Right lobe of liver (tissue), 6 donors: ENCODE measurements around the gene MEGF8. TPM values are rescaled to one million over a fixed set of nuclear protein-coding genes. Genes with fewer than 3 reads are reported as not detected.

Experiments
- ATAC-seq, 4 donors: fragments of 200-7000 bp; cut with Tn5 transposase; one replicate each; pipeline ENCODE4 v1.9.1; 2020; ENCODE audit warnings: mild to moderate bottlenecking in 4 of 4, moderate library complexity in 4 of 4
- DNase-seq, 3 donors: peaks; one replicate each; pipeline ENCODE4 v3.0.0-alpha.2; 2020
- H3K27ac ChIP-seq, 3 donors: fragments of 200-600 bp; one replicate each; pipeline ENCODE4 v1.8.0; 2022
- H3K27me3 ChIP-seq, 2 donors: fragments of 200-600 bp; one replicate each; pipeline ENCODE4 v1.8.0; 2022
- H3K36me3 ChIP-seq, 4 donors: fragments of 200-600 bp; sonication (generic) in 1 of 4; one replicate each; pipeline versions ENCODE4 v1.5.1 to v1.8.0; 2017 to 2022; ENCODE audit warnings: control low read depth in 1 of 4
- H3K4me1 ChIP-seq, 4 donors: fragments of 200-600 bp; sonication (generic) in 1 of 4; one replicate each; pipeline versions ENCODE4 v1.5.1 to v1.8.0; 2017 to 2022; ENCODE audit warnings: control low read depth in 1 of 4
- H3K4me3 ChIP-seq, 3 donors: fragments of 200-600 bp; one replicate each; pipeline ENCODE4 v1.8.0; 2022
- H3K9me3 ChIP-seq, 4 donors: fragments of 200-600 bp; sonication (generic) in 1 of 4; one replicate each; pipeline versions ENCODE4 v1.5.1 to v1.8.0; 2017 to 2022; ENCODE audit warnings: control low read depth in 1 of 4
- CTCF ChIP-seq, 4 donors: fragments of 200-600 bp in 3 of 4; fragments of 450-650 bp in 1 of 4; IDR thresholded peaks; one replicate each; pipeline versions ENCODE4 v1.5.1 to v1.8.0; 2016 to 2022; ENCODE audit warnings: antibody characterized with exemption in 4 of 4, mild to moderate bottlenecking in 2 of 4
- POLR2A ChIP-seq: fragments of 450-650 bp; IDR thresholded peaks from one replicate; pipeline ENCODE4 v1.6.1; 2017; ENCODE audit warnings: antibody characterized with exemption, mild to moderate bottlenecking
- WGBS: methylation state at CpG from one replicate; pipeline ENCODE4 v1.1.6; 2018; ENCODE audit warnings: low coverage, low lambda C conversion rate; ENCODE audit not compliant: insufficient coverage; ENCODE audit errors: missing lambda C conversion rate; 5-methylcytosine and 5-hydroxymethylcytosine counted together
- intact Hi-C, 2 donors: fragments of 100-400 bp; cut with DNase I; formaldehyde crosslinking; loops; one replicate each; pipeline versions ENCODE4 v1.11.2 to v1.14.1; 2022
- total RNA-seq, 6 experiments: library from RNA; depleted of rRNA in 2 of 6; stranded (reverse); fragments of >200 nt in 2 of 6; fragmentation: NEBNext Ultra II Directional in 3 of 6; extraction: Animal tissue kit (Norgen Biotek cat#: 25700) in 3 of 6; gene quantifications; one replicate each; pipeline versions ENCODE4 v1.1.0 to v1.2.4, GENCODE V29; 2016 to 2023
- donor health status: DM: no; HTN: yes; CAD: no.
- donor health status: DM: no; HTN: no; CAD: no.
- donor health status: DM: no; HTN: no; CAD: no.
- donor health status: DM: no; HTN: yes; CAD: no.
- donor health status: DM: no; HTN: yes; CAD: no.

MEGF8 gene
- total RNA-seq, 6 experiments from 2014 or later, result 5.5 to 11.0 (median 8.7) TPM

- 60% methylated on average over 1 of the region's 4 CpGs for WGBS
- Histone ChIP-seq H3K36me3 (peaks cover 0 to 54% (median 33%) of the 10 kb centered on the region in 4 donors), H3K4me3 (no peak overlapping the region), H3K9me3 (no peaks in the 10 kb centered on the region), H3K27me3 (no peaks in the 10 kb centered on the region), H3K27ac (no peak overlapping the region), H3K4me1 (peaks cover 0 to 18% (median 7%) of the 10 kb centered on the region in 4 donors)
- intact Hi-C loops, result loop anchor here in 1 of 2 donors (5.0 kb wide), 1 partner anchor 36 kb away; no protein-coding TSS in a partner anchor
- DNase-seq, result peak in 1 of 3 donors; percentile 43
- no peak for ATAC-seq
- TF ChIP-seq CTCF (IDR thresholded peaks at IDR 0.05), result no peak
- no peak for TF ChIP-seq POLR2A
These were observed 37.0 kb upstream of the MEGF8 start for GRCh38 chr19:42288387-42288786.

- Histone ChIP-seq H3K9me3 (no peaks in the 10 kb centered on the region), H3K36me3 (peaks cover 0 to 59% (median 36%) of the 10 kb centered on the region in 4 donors), H3K27me3 (no peaks in the 10 kb centered on the region), H3K4me3 (no peak overlapping the region), H3K27ac (no peak overlapping the region), H3K4me1 (peaks cover 0 to 18% (median 7%) of the 10 kb centered on the region in 4 donors)
- TF ChIP-seq POLR2A, result no peak
- TF ChIP-seq CTCF (IDR thresholded peaks at IDR 0.05), result no peak
- DNase-seq (no peak), ATAC-seq (no peak)
- intact Hi-C loops, result loop anchor here in 1 of 2 donors (5.0 kb wide), 1 partner anchor 37 kb away; no protein-coding TSS in a partner anchor
- 91% methylated on average over 10 of the region's 22 CpGs for WGBS
These were observed 36.4 kb upstream of the MEGF8 start for GRCh38 chr19:42288881-42289555.

GRCh38 chr19:42289556-42290041 lies 35.8 kb upstream of the MEGF8 start:
- Histone ChIP-seq H3K4me3 (no peak overlapping the region), H3K36me3 (peaks cover 0 to 65% (median 36%) of the 10 kb centered on the region in 4 donors), H3K9me3 (no peaks in the 10 kb centered on the region), H3K27me3 (no peaks in the 10 kb centered on the region), H3K27ac (no peak overlapping the region), H3K4me1 (peaks cover 0 to 17% (median 7%) of the 10 kb centered on the region in 4 donors)
- ATAC-seq (no peak), DNase-seq (peak in 1 of 3 donors; percentile 42)
- TF ChIP-seq CTCF (IDR thresholded peaks at IDR 0.05) (no peak), POLR2A (no peak)
- intact Hi-C loops, result loop anchor here (5.0 to 10.0 kb wide), 2 partner anchors 37 to 45 kb away; partner anchors contain the start of gene GSK3A (in 1 of the 2)
- WGBS, result 100% methylated on average over 1 of the region's 8 CpGs

GRCh38 chr19:42290136-42290522 lies 35.3 kb upstream of the MEGF8 start:
- 85% methylated on average over 4 of the region's 13 CpGs for WGBS
- H3K9me3 ChIP-seq, result no peaks in the 10 kb centered on the region
- no peak overlapping the region for H3K4me3 ChIP-seq
- no peak overlapping the region for H3K27ac ChIP-seq
- H3K27me3 ChIP-seq, result no peaks in the 10 kb centered on the region
- ATAC-seq (no peak), DNase-seq (peak in 1 of 3 donors; percentile 47)
- no peak for TF ChIP-seq CTCF (IDR thresholded peaks at IDR 0.05)
- no peak for TF ChIP-seq POLR2A
- intact Hi-C loops, result loop anchor here in 1 of 2 donors (10.0 kb wide), 1 partner anchor 45 kb away; the partner anchor contains the start of gene GSK3A
- peaks cover 0 to 12% (median 4%) of the 10 kb centered on the region in 4 donors for H3K4me1 ChIP-seq
- peaks cover 0 to 67% (median 36%) of the 10 kb centered on the region in 4 donors for H3K36me3 ChIP-seq
